Thyroid gland (tissue), 4 donors: Measurements from ENCODE around the gene SFT2D3.

Source experiments
- POLR2A ChIP-seq, 2 donors: fragments of 450-650 bp; IDR thresholded peaks; one replicate each; pipeline ENCODE4 v1.6.1; 2017; ENCODE audit warnings: antibody characterized with exemption in 2 of 2, mild to moderate bottlenecking in 2 of 2, moderate library complexity in 1 of 2
- TF ChIP-seq, protein P1 (sequence below), 6 experiments: fragments of 200-600 bp in 3 of 6; fragments of 450-650 bp in 3 of 6; sonication (generic) in 3 of 6; IDR thresholded peaks; one replicate each; pipeline ENCODE4 v1.5.1; 2016 to 2019; ENCODE audit warnings: antibody characterized with exemption in 6 of 6, mild to moderate bottlenecking in 2 of 6, inconsistent platforms in 1 of 6, moderate library complexity in 1 of 6

- TF ChIP-seq, protein P1, sequence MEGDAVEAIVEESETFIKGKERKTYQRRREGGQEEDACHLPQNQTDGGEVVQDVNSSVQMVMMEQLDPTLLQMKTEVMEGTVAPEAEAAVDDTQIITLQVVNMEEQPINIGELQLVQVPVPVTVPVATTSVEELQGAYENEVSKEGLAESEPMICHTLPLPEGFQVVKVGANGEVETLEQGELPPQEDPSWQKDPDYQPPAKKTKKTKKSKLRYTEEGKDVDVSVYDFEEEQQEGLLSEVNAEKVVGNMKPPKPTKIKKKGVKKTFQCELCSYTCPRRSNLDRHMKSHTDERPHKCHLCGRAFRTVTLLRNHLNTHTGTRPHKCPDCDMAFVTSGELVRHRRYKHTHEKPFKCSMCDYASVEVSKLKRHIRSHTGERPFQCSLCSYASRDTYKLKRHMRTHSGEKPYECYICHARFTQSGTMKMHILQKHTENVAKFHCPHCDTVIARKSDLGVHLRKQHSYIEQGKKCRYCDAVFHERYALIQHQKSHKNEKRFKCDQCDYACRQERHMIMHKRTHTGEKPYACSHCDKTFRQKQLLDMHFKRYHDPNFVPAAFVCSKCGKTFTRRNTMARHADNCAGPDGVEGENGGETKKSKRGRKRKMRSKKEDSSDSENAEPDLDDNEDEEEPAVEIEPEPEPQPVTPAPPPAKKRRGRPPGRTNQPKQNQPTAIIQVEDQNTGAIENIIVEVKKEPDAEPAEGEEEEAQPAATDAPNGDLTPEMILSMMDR (IDR thresholded peaks at IDR 0.05), result no peak
- no peak for TF ChIP-seq POLR2A (IDR thresholded peaks at IDR 0.05)
These were observed 52.9 kb downstream of the SFT2D3 start for GRCh38 chr2:127754186-127754585.
